ENCODE measurements around the gene GDPD4.

- TF ChIP-seq, protein P1, sequence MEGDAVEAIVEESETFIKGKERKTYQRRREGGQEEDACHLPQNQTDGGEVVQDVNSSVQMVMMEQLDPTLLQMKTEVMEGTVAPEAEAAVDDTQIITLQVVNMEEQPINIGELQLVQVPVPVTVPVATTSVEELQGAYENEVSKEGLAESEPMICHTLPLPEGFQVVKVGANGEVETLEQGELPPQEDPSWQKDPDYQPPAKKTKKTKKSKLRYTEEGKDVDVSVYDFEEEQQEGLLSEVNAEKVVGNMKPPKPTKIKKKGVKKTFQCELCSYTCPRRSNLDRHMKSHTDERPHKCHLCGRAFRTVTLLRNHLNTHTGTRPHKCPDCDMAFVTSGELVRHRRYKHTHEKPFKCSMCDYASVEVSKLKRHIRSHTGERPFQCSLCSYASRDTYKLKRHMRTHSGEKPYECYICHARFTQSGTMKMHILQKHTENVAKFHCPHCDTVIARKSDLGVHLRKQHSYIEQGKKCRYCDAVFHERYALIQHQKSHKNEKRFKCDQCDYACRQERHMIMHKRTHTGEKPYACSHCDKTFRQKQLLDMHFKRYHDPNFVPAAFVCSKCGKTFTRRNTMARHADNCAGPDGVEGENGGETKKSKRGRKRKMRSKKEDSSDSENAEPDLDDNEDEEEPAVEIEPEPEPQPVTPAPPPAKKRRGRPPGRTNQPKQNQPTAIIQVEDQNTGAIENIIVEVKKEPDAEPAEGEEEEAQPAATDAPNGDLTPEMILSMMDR (IDR thresholded peaks at IDR 0.05): no peak
- TF ChIP-seq POLR2A (IDR thresholded peaks at IDR 0.05): no peak
- no peak for TF ChIP-seq POLR2AphosphoS5 (IDR thresholded peaks at IDR 0.05)
Measured at GRCh38 chr11:77294040-77294439, 7.4 kb downstream of the GDPD4 start.

All from sigmoid colon (tissue), 4 donors.